Raji (cell line): ENCODE results near the gene ZSWIM3.

Source experiments
- POLR2A ChIP-seq: IDR thresholded peaks from 2 replicates; pipeline ENCODE4 v1.6.1; 2011; ENCODE audit warnings: low read depth, low read length, control low read depth; ENCODE audit not compliant: insufficient read depth

Gene ZSWIM3

DNA sequence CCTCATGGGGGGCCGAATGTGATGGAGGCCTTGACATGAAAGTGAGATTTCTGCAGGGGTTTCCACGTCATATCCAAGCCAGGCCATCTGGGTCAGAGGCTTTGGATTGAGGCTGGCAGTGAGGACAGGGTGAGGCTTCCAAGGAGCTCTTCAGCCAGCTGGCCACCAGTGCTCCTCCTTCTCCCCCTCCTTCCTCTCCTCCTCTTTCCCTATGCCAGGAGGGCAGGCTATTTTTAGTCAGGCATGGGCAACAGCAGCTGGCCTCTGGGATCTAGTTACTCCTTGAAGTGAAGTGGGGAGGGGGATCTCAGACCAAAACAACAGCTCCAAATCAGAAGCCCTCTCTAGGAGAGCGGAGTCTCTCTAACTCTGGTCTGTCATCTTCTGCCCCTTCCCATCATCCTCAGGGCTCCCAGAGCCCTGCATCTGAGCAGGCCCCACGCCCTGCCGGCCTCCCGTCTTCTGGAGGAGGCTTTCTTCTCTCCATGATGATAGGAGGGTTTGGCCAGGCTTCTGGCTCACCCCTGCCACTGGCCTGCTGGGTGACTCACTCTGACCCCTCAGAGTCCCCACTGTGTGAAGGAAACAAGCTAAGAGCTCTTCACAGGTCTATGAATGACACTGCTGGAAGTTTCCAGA lies 30.9 kb upstream of the ZSWIM3 start:
- TF ChIP-seq POLR2A: no peak

DNA sequence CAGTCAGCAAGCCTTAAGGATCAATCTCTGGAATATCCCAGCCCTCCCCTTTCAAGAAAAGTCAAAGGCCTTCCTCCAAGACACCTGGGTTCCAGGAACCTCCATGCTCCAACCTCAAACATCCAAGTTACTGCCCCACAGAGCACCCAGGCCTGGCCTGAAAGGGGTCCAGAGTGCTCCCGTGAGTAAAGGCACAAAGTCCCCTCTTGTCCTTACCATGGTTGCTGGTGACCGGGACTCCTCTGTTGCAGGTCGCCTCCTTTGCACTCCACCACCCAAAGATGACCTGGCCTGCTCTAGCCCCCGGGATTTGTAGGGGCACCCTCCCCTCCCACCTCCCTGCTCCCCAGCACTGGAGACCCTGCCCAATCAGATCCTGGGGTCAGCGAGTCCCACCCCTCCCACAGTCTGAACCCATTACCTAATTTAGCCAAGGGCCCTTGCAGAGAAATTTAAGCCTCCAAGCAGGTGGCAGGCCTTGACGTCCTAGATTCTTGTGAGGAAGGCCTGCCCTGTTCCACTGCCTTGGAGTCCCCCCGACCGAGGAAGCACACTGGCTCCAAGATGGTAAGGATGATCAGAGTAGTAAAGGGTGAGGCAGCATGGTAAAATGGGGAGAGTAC lies 30.3 kb upstream of the ZSWIM3 start, which contains the start of gene TNNC2:
TNNC2 (minus strand) TSS at position 283 of the 623 bp plus-strand sequence; CDS start at position 219, 64 bp downstream.
- TF ChIP-seq POLR2A: no peak

DNA sequence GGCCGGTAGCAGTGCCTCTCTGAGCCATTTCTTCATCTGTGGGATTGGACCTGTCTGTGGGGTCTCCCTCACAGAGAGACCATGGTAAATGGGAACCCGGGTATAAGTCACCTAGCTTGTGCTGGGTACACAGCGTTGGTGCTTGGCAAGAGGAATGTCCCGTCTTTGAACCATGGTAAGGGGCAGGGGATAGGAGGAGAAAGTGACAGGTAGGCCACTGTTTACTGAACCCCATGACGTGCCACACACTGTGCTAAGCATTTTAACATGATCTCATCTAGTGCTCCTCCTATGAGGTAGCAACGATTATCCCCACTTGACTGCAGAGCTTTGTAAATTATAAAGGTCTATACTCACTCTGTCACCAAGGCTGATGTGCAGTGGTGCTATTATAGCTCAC lies 29.7 kb upstream of the ZSWIM3 start:
- no peak for TF ChIP-seq POLR2A

DNA sequence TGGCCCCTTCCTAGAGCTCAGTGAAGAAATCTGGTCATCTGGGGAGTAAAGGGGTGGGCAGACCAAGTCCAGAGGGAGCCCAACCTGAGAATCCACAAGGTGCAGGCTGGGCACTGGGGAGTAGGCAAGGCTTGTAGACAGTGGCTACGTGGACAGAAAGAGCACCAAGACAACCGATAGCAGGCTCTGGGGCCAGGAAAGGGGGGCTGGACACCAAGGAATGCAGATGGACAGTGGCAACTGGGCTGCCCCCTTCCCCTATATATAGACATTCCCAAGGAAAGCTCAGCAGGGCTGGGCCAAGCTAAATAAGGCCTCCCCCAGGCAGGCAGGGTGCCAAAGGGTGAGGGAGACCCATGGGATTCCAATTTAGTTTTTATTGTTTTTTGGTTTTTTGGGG lies 28.8 kb upstream of the ZSWIM3 start:
- TF ChIP-seq POLR2A: no peak

DNA sequence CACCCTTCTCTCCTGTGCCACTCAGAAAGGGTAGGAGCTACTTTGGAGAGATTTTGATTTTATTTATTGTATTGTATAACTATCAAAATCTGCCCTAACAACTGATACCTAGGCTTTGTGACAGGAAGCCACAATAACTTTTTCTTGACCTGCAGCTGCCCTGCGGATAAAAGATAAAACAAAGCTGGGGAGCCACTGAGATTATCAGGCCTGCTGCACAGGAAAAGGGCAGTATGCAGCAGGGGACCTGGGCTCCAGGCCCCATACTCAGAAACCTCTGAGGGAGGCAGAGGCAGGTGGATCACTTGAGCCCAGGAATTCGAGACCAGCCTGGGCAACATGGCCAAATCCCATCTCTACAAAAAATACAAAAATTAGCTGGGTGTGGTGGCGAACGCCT lies 24.8 kb upstream of the ZSWIM3 start:
- TF ChIP-seq POLR2A: no peak

DNA sequence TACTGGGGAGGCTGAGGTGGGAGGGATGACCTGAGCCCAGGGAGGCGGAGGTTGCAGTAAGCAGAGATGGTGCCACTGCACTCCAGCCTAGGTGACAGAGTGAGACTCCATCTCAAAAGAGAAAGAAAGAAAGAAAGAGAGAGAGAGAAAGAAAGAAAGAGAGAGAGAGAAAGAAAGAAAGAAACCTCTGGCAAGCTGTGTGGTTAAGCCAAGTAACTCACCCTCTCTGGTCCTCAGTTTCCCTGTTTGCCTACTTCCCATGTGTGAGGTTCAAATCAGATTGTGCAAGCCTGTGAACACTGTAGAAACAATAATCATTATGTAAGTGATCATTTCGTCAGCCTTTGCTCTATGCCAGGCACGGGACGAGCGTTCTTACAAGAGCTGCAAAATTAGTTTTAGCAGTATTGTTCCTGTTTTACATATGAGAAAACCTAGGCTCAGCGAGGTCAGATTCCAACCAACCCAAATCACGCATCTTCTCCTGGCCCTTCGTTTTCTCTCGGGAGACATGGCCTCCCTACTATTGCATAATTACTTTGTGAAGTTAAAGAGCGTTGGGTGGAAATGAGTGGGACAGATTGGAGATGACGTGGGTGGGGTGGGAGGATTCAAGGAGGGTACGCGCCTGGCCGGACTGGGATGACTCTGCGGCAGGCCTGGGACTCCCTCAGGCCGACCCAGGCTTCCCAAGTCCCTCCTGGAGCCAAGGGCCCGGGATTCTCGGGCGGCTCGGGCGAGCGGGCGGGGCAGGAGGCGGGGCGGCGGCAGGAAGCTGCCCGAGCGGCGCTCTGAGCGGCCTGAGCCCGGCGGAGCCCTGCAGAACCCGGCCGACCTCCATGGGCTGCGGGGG lies 24.2 kb upstream of the ZSWIM3 start, which contains the start of gene SNX21:
SNX21 (plus strand) TSS at position 770 of the 853 bp plus-strand sequence. CDS start 121 bp downstream, outside the sequence.
- no peak for TF ChIP-seq POLR2A

DNA sequence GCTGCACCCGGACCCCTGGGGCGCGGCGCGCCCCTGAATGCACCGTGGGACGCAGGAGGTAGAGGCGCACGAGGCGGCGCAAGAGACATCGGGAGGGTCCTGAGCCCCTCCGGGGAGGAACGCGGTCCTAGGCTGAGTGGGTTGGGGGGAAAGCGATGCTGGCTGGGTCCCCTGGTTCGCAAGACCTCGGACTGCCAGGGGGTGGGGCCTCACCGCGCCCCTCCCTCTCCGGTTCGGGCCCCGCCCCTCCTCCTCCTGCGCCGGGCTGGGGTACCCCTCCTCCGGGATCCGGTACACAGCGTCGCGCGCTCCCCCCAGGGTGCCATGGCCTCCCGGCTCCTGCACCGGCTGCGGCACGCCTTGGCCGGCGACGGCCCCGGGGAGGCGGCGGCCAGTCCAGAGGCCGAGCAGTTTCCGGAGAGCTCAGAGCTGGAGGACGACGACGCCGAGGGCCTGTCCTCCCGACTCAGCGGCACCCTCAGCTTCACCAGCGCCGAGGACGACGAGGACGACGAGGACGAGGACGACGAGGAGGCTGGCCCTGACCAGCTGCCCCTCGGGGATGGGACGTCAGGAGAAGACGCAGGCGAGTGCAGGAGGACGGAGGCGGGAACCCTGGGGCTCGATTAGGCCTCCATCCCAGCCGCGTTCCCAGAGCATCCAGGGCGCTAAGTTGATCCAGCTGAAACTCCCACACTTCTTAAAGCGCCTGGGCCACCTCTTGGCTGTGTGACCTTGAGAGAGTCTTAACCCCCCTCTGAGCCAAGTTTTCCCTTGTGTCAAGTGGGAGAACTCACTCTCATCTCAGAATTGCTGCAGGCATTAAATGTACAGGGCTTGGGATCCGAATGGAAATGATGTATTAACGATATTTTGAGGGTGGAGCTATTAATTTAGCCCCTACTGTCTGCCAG lies 23.3 kb upstream of the ZSWIM3 start:
- TF ChIP-seq POLR2A: no peak

DNA sequence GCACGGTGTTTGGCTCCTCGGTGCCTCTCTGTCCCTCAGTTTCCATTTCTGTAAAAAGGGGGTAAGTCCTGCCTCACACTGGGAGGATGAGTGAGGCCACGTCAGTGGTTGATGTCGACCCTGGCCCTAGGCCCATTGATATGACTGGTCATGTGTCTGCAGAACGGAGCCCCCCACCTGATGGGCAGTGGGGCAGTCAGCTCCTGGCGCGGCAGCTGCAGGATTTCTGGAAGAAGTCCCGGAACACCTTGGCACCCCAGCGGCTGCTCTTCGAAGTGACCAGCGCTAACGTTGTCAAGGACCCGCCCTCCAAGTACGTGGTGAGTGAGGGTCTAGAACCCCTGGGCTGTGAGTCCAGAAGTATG lies 22.6 kb upstream of the ZSWIM3 start:
- TF ChIP-seq POLR2A: no peak

DNA sequence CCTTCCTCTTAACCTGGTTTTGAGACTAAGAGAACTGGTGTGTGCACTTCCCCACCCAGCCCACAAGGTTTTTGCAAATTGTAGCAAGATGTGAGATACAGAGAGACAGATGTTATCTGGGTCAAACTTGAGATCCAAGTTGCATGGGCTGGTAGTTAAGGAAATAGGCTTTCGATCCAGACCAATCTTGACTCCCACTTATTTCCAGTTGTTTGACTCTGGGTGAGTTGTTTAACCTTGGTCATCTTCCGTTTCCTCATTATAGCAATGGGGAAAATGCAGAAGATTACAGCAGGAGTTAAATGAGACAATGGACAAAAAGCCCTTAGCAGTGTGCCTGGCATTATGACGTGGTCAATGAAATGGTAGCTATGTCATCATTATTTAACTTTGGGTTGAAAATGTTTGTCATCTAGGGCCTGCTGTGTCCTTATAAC lies 22.1 kb upstream of the ZSWIM3 start:
- no peak for TF ChIP-seq POLR2A

DNA sequence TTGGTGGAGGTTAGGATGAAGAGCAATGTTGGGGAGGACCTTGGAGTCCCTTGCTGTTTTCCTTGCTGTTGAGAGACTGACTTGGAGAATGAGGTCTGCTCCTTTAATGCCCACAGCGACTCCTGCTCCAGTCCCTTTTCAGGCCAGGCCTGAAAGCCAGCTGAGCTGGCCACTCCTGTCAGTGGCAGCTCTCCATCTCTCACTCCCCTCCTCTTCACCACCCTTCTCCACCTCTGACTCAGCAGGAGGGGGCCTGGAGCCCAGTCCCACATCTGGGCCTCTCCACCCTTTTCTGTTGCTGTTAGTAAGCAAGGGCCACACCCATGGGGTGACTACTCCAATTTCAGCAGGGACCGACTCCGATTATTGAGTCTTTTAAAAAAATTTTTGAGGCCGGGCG lies 21.6 kb upstream of the ZSWIM3 start:
- TF ChIP-seq POLR2A: no peak

DNA sequence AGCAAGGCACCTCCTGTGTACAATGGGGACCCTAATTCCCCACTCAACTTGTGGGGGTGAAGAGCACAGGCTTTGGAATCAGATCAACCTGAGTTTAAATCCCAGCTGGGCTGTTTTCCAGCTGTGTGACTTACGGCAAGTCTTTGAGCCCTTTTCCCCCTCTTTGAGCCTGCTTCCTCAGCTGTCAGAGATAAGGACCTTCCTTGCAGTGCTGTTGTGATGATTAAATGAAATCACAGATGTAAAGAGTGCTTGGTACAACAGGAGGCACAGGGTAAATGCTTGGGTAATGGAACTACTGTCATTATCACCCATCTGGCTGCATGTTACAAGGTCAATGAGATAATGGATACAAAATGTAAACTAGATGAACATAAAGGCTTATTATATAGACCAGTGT lies 20.6 kb upstream of the ZSWIM3 start:
- TF ChIP-seq POLR2A: no peak

DNA sequence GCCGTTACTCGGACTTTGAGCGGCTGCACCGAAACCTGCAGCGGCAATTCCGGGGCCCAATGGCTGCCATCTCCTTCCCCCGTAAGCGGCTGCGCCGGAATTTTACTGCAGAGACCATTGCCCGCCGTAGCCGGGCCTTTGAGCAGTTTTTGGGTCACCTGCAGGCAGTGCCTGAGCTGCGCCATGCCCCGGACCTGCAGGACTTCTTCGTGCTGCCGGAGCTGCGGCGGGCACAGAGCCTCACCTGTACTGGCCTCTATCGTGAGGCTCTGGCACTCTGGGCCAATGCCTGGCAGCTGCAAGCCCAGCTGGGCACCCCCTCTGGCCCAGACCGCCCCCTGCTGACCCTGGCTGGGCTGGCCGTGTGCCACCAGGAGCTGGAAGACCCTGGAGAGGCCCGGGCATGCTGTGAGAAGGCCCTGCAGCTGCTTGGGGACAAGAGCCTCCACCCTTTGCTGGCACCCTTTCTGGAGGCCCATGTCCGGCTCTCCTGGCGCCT lies 16.7 kb upstream of the ZSWIM3 start:
- TF ChIP-seq POLR2A: no peak

DNA sequence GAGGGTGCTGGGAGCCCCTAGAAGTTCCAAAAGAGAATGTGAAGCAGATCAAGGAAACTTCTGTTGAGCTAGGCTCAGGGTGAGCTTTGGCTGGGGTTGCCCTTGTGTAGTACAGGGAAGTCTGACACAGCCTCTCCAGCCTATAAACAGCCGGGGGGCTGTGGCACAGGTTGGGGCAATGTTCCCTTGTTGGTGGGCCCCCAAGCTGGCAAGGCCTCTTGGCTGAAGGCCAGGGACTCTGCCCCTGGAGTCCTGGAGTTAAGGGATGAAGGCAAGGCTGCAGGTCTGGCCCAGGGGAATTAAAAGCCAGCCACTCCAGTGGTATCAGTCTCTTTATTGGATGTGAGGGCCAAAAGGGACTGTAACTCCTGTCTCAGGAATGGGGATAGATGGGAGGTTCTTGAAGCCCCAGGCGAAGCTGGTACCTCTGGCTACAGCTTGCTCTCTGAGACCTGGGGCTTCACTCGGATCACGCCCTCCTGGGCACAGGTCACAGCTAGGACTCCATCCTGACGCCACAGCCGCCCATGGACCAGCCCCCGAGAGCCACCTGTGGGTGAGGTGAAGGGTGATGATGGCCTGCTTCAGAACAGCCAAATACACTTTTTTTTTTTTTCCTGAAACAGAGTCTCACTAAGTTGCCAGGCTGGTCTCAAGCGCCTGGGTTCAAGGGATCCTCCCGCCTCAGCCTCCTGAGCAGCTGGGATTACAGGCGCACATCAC lies 15.8 kb upstream of the ZSWIM3 start:
- TF ChIP-seq POLR2A: no peak
